Activated CD4-positive, alpha-beta T cell treated with anti-CD3 and anti-CD28 coated beads, Interleukin-2, amount 50 U/mL, for 4 hours (primary cell): ENCODE data around the gene KCNIP3.

ENCODE experiments used
- DNase-seq, 2 experiments: peaks; one replicate each; pipeline ENCODE4 v3.0.0-alpha.2; 2020

Gene KCNIP3

DNA sequence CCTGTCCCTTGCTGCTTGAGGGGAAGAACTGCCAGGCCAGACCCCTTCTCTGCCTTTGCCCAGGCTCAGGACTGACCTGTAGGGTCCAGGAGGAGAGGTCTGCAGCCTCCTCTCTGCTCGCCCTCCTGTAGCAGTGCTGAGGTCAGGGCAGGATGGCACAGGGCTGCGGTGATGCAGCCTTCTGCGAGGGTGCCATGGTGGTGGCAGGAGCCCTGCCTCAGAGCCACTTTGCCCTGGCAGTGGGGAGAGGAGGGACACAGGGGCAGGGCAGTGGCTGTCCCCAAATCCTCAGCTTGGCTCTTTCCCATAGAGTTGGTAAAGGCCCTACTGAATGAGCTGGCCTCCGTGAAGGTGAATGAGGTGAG is 22.0 kb upstream of the KCNIP3 start:
- no peak for DNase-seq

- DNase-seq = no peak
Measured at GRCh38 chr2:95275601-95276243, 21.4 kb upstream of the KCNIP3 start.

GRCh38 chr2:95276244-95276887 is 20.8 kb upstream of the KCNIP3 start:
- DNase-seq = no peak

GRCh38 chr2:95276888-95277245 is 20.3 kb upstream of the KCNIP3 start:
- DNase-seq = no peak

DNA sequence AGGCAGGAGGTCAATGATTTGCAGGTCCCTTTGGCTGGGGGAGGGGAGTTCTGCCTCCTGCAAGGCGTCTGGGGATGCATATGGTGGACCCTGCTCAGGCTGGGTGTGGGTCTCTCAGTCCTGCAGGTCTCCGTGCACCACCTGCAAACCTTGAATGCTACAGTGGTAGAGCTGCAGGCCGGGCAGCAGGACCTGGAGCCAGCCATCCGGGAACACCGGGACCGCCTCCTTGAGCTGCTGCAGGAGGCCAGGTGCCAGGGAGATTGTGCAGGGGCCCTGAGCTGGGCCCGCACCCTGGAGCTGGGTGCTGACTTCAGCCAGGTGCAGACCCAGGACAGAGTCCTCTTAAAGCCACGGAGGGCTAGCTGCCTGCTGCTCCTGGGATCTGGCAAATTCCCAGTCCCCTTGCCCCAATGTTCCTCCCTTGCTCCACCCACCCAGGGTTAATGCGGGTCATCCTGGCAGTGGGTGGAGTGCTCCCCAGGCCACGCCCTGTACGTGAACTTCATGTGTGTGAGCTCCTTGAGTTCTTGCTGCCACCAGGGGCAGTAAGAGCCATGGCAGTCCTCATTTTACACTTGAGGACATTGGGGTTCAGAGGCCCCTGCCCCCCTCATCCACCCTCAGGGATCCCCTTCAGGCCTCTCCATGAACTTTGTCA is 19.8 kb upstream of the KCNIP3 start:
- DNase-seq = no peak

- no peak for DNase-seq
Measured at GRCh38 chr2:95278051-95278471, 19.1 kb upstream of the KCNIP3 start.

DNA sequence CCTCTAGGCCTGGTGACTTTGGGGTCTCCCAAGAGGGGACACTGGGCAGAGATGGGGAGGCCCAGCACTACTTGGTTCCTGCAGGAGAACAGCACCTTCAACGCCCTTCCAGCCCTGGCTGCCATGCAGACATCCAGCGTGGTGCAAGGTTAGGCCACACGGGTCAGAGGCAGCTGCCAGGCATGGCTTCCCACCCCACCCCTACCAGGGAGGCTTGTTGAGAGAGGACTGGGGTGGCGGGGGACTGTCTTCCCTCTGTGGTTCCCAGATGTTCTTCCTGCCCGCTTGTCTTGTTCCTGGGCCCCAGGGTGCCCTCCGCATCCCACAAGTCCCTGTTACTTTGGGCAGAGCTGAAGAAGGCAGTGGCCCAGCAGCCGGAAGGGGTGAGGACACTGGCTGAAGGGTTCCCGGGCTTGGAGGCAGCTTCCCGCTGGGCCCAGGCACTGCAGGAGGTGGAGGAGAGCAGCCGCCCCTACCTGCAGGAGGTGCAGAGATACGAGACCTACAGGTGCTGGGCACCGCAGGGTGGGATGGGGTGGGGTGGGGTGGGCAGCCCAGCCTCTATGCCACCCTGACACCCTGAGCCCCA is 18.4 kb upstream of the KCNIP3 start:
- DNase-seq = no peak

DNA sequence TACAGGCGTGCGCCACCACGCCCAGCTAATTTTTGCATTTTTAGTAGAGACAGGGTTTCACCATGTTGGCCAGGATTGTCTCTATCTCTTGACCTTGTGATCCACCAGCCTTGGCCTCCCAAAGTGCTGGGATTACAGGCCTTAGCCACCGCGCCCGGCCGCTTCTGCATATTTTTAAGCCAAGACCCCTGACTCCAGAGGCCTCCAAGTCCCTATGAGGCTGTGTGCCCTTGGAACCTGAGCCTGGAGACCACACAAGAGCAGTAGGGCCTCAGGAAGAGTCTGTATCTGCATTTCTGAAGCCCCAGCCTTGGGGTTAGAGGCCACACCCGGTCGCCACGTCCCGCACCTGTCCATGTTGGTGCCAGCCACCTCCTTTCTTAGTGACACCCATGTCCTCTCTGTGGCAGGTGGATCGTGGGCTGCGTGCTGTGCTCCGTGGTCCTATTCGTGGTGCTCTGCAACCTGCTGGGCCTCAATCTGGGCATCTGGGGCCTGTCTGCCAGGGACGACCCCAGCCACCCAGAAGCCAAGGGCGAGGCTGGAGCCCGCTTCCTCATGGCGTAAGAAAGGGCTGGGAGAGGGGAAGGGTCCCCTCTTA is 17.6 kb upstream of the KCNIP3 start:
- DNase-seq = no peak

- no peak for DNase-seq
Measured at GRCh38 chr2:95281071-95281470, 16.1 kb upstream of the KCNIP3 start.

- DNase-seq = no peak
Measured at GRCh38 chr2:95281786-95282185, 15.4 kb upstream of the KCNIP3 start.

- no peak for DNase-seq
Measured at GRCh38 chr2:95282458-95282857, 14.7 kb upstream of the KCNIP3 start.

- DNase-seq = no peak
Measured at GRCh38 chr2:95283562-95283961, 13.6 kb upstream of the KCNIP3 start.

- DNase-seq = no peak
Measured at GRCh38 chr2:95284886-95285541, 12.1 kb upstream of the KCNIP3 start.

DNA sequence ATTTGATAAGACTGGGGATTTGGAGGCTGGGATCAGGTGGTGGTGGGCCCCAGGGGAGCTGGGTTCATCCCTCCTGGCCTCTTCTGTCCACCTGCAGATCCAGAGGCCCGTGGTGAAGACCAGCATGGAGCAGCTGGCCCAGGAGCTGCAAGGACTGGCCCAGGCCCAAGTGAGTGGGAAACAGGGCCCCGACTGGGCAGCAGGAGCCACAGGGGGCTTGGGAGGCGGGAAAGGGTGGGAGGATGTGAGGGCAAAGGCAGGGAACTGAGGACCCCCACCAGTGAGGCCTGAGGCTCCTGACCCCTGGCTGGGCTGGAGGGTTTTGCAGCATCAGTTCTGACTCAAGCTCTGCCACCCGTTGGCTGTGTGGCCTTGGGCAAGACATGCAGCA is 11.6 kb upstream of the KCNIP3 start:
- no peak for DNase-seq

- no peak for DNase-seq
Measured at GRCh38 chr2:95287336-95287735, 9.8 kb upstream of the KCNIP3 start.

- DNase-seq = no peak
Measured at GRCh38 chr2:95287806-95288205, 9.3 kb upstream of the KCNIP3 start.

DNA sequence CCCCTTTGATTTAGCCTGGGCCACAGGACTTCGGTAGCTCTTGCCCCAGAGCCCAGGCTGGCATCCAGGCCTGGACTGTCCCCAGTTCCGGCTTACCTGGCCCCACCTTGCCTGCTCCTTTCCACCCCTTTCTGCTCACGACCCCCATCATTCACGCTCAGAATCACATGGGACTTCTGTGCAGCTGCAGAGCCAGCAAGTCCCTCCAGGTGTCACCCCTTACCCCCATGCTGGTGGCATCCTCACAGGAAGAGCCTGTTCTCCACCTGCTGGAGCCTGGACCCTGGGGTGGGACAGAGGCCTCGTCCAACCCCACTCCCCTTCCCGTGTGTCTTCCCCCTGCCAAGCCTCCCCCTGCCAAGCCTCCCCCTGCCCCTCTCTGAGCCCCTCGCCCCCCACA is 7.9 kb upstream of the KCNIP3 start:
- DNase-seq = no peak

DNA sequence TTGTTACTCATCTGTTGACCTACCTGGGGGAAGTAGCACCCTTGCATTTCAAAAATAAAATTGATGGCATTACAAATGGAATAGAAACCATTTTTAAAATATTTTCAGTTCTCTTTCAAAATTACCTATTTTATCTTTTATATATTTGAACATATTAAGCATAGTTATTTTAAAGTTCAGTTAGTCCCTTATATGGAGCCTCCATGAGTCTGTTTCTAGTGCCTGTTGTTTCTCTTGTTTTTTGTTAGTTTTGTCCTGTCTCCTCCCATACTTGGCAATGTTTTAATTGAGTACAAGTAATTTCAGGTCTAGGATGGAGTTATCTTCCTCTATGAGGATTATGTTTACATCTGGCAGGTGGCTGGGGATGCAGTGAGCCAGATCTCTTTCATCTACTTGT is 5.9 kb upstream of the KCNIP3 start:
- no peak for DNase-seq

DNA sequence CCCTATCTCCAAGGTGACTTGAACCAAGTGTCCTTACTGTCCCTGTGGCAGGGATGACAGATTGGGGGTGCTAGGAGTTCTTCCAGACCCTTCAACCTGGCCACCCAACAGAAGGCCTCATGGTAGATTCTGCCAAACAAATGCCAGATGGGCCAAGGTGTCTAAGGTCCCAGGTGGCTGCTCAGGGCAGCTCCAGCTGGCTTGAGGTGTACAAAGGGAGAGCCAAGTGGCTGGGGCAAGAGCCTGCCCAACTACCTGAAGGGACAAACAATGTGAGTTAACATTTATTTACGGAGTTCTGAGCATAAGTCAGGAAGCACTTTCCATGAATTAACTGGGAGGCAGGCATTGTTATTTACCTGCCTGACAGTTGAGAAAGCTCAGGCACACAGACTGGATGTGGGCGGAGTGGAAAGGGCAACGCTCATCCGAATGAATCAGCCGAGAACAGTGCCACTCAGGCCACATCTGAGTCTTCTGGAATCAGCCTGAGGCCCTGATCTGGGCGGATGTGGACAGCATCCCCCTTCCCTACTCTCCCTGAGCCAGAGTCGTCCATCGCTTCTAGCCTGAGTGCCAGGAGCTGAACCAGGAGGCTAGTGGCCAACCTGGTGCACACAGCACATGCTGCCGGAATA is 4.4 kb upstream of the KCNIP3 start:
- no peak for DNase-seq

DNA sequence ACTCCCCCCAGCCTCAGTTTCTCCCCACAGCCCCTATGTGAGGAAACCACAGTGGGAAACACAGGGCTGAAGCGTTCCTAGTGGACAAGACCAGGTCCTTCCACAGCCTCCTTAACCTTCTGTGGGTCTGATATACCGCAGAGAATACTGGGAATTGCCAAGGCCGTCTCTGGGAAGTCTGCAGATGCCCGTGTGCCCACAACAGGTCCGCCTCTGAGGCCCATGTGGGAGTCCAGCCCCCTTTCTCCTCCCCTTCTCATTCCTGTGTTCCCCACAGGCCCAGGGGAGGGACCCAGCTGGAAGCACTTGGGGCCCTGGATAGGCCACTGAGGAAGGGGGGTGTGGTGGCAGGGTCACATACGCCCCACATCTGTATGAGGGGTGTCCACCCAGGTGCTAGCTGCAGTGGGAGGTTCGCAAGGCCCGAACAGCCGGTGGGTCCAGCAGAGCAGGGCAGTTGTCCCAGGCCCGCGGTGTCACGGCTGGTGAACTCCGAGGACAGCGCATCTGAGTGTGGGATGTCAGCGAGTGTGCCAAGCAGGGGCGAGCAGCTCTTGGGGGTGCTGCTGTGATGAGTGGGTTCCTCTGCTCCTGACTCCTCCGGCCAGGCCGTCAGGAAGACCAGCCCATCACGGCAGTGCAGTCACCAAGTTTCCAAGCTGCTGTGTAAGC is 2.4 kb upstream of the KCNIP3 start:
- DNase-seq = no peak

DNA sequence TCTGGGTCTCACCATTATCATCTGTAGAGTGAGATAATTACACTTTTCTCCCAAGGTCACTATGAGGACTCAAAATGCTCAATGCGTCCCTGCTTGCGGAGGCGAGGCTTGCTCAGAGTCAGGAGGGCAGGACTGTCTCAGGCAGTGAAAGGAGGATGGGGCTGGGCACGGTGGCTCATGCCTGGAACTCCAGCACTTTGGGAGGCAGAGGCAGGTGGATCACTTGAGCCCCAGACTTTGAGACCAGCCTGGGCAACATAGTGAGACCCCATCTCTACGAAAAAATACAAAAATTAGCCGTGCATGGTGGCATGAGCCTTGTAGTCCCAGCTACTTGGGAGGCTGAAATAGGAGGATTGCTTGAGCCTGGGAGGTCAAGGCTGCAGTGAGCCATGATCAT is 1.8 kb upstream of the KCNIP3 start:
- DNase-seq = no peak

GRCh38 chr2:95296011-95296410 is 1.1 kb upstream of the KCNIP3 start:
- no peak for DNase-seq
